Measurements from ENCODE around the gene ACER3. TPM values are rescaled to one million over a fixed set of nuclear protein-coding genes. Genes with fewer than 3 reads are reported as not detected.
A peak's percentile ranks its signal among the peaks of the same experiment; 100 is the strongest.
"Not testable (repeated sequence)": the region's sequence is repeated elsewhere in the genome, so short reads cannot be mapped to it uniquely, and the experiment has no call there.

ACER3 gene
- 10 to 100 TPM in 3 of 5 donors, 1 to 10 TPM in 2; 4.7 to 25.9 (median 20.4) TPM for total RNA-seq
- polyA plus RNA-seq = 1 to 10 TPM; 2.1 to 7.9 (median 3.0) TPM
- long read RNA-seq, donor 1, full-length matches to known transcripts = 2 of 2 reads
- long read RNA-seq, donor 1, partial matches to known transcripts = 0 of 2 reads
- long read RNA-seq, donor 1, other reads (novel, unspliced or antisense) = 0 of 2 reads
- long read RNA-seq, donor 2, full-length matches to known transcripts = 2 of 2 reads
- long read RNA-seq, donor 2, partial matches to known transcripts = 0 of 2 reads
- long read RNA-seq, donor 2, other reads (novel, unspliced or antisense) = 0 of 2 reads
- long read RNA-seq, donor 3 = 0 reads
- long read RNA-seq, donor 4 = 0 reads
- long read RNA-seq, donor 5, full-length matches to known transcripts = 3 of 3 reads
- long read RNA-seq, donor 5, partial matches to known transcripts = 0 of 3 reads
- long read RNA-seq, donor 5, other reads (novel, unspliced or antisense) = 0 of 3 reads
- long read RNA-seq, donor 6, full-length matches to known transcripts = 5 of 5 reads
- long read RNA-seq, donor 6, partial matches to known transcripts = 0 of 5 reads
- long read RNA-seq, donor 6, other reads (novel, unspliced or antisense) = 0 of 5 reads
- long read RNA-seq, donor 7, full-length matches to known transcripts = 4 of 4 reads
- long read RNA-seq, donor 7, partial matches to known transcripts = 0 of 4 reads
- long read RNA-seq, donor 7, other reads (novel, unspliced or antisense) = 0 of 4 reads
- long read RNA-seq, donor 8, full-length matches to known transcripts = 2 of 2 reads
- long read RNA-seq, donor 8, partial matches to known transcripts = 0 of 2 reads
- long read RNA-seq, donor 8, other reads (novel, unspliced or antisense) = 0 of 2 reads
- long read RNA-seq, donor 9, full-length matches to known transcripts = 2 of 2 reads
- long read RNA-seq, donor 9, partial matches to known transcripts = 0 of 2 reads
- long read RNA-seq, donor 9, other reads (novel, unspliced or antisense) = 0 of 2 reads
- long read RNA-seq, donor 10 = 0 reads

DNA sequence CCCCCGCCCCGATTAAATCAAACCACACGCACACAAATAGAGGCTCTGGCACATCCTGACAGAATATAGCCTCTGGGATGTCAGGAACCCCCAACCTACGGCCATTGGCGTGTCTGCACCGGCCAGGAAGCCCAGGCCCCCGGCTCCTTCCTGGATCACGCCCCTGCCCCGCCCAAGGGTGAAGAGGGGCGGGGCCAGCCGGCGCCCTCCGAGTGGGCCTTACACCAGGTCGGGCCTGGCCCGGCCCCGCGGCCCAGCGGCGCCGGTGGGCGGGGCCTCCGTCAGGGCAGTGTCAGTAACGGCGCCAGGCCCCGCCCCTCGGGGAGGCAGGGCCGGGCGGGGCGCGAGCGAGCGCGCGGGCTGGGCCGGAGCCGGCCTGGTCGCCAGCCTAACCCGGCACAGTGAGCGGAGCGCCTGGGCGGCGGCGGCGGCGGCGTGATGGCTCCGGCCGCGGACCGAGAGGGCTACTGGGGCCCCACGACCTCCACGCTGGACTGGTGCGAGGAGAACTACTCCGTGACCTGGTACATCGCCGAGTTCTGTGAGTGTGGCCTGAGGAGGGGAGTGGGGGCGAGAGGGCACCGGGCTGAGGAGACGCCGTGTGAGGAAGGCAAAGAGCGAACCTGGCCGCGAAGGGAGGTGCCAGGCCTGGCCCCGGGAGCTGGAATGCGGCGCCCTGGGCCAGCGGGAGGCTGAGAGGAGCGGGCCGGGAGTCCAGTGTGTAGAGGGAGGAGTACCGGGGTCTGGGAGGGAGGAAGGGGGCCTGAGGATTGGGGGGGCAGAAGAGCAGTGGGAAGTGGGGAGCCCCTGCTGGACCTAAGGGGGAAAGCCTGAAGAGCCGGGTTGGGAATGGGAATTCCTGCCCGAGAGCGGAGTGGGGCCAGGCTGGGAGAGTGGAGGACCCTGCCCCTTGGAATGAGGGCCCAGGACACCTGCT, at the start of gene ACER3:
ACER3 (plus strand) TSS at position 380 of the 937 bp plus-strand sequence; CDS start at position 439, 59 bp downstream.
- Histone ChIP-seq H3K27ac (peak within 1 kb of the TSS; percentile 81 to 94 (median 89)), H3K4me1 (peaks cover 10 to 45% (median 13%) of the 10 kb centered on the region in 4 donors), H3K36me3 (no peaks in the 10 kb centered on the region), H3K9me3 (no peaks in the 10 kb centered on the region), H3K27me3 (no peaks in the 10 kb centered on the region), H3K4me3 (peak within 1 kb of the TSS; percentile 65 to 89 (median 73))
- WGBS, 5 donors = 0 to 2% (median 1%) methylated on average over 30 to 73 of the region's 73 CpGs
- TF ChIP-seq POLR2AphosphoS5 (IDR thresholded peaks at IDR 0.05) (peak in 2 of 3 donors; percentile 74 to 86), CTCF (IDR thresholded peaks at IDR 0.05) (peak in 2 of 7 experiments; percentile 13 to 27), POLR2A (IDR thresholded peaks at IDR 0.05) (peak in 1 of 4 donors; percentile 44), EP300 (IDR thresholded peaks at IDR 0.05) (no peak)
- DNase-seq = peak; percentile 96 to 97
- intact Hi-C loops (cut with DNase I; ENCODE audit: low total_unique reads) = no loop called here

GRCh38 chr11:76811259-76811658, 49.5 kb upstream of the ACER3 start:
- Histone ChIP-seq H3K9me3 (peaks cover 0 to 19% (median 12%) of the 10 kb centered on the region in 4 donors), H3K4me3 (no peak overlapping the region), H3K36me3 (no peaks in the 10 kb centered on the region), H3K4me1 (peaks cover 3 to 19% (median 11%) of the 10 kb centered on the region in 4 donors), H3K27ac (no peak overlapping the region), H3K27me3 (peaks cover 0 to 2% (median 0%) of the 10 kb centered on the region in 3 donors)
- intact Hi-C loops (cut with DNase I; ENCODE audit: low total_unique reads) = no loop called here
- no peak for TF ChIP-seq CTCF (IDR thresholded peaks at IDR 0.05)
- TF ChIP-seq EP300 (IDR thresholded peaks at IDR 0.05) = no peak
- no peak for TF ChIP-seq POLR2A (IDR thresholded peaks at IDR 0.05)
- no peak for TF ChIP-seq POLR2AphosphoS5 (IDR thresholded peaks at IDR 0.05)
- no peak for DNase-seq
- WGBS, 5 donors = 95 to 98% (median 96%) methylated on average over 4 of the region's 4 CpGs

DNA sequence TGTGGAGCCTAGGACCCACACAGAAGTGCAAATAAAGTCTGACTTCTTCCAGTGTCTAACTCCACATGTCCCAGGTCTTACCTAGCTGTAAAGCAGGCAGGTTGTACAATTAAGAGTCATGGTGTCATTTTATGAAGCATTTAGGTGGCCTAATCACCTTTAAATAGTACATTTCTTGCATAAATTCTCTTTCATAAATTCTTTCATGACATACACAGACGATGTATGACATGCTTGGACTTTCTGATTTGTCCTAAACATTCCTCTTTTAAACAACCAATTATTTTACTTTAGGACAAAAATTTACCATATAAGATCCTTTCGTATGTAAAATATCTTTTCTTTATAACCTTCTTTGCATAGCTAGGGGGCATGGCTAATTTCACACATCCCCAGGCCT, 46.3 kb upstream of the ACER3 start:
- intact Hi-C loops (cut with DNase I; ENCODE audit: low total_unique reads) = no loop called here
- no peaks in the 10 kb centered on the region for H3K36me3 ChIP-seq
- no peak for DNase-seq
- peaks cover 0 to 22% (median 14%) of the 10 kb centered on the region in 4 donors for H3K9me3 ChIP-seq
- H3K27me3 ChIP-seq = no peaks in the 10 kb centered on the region
- H3K4me1 ChIP-seq = peaks cover 0 to 8% (median 1%) of the 10 kb centered on the region in 4 donors
- H3K27ac ChIP-seq = no peak overlapping the region
- 79 to 97% (median 95%) methylated on average over 2 of the region's 2 CpGs for WGBS, 5 donors
- no peak overlapping the region for H3K4me3 ChIP-seq
- TF ChIP-seq CTCF (IDR thresholded peaks at IDR 0.05) (no peak), POLR2AphosphoS5 (IDR thresholded peaks at IDR 0.05) (no peak), EP300 (IDR thresholded peaks at IDR 0.05) (no peak), POLR2A (IDR thresholded peaks at IDR 0.05) (no peak)

DNA sequence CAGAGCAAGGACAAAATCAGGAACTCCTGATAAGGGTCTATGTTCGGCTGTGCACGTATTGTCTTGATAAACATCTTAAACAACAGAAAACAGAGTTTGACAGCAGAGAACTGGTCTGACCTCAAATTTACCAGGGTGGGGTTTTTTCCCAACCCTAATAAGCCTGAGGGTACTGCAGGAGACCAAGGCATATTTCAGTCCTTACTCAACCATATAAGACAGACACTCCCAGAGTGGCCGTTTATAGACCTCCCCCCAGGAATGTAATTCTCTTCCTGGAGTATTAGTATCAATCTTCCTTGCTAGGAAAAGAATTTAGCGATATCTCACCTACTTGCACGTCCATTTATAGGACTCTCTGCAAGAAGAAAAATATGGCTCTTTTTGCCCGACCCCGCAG, 45.0 kb upstream of the ACER3 start:
- peaks cover 0 to 22% (median 14%) of the 10 kb centered on the region in 4 donors for H3K9me3 ChIP-seq
- H3K36me3 ChIP-seq; intact Hi-C loops (cut with DNase I; ENCODE audit: low total_unique reads); H3K4me1 ChIP-seq; H3K27ac ChIP-seq; H3K27me3 ChIP-seq; H3K4me3 ChIP-seq; DNase-seq: not testable (repeated sequence)
- WGBS, 5 donors = 91 to 95% (median 93%) methylated on average over 7 of the region's 7 CpGs
